Measurements from ENCODE around the gene EMC10. TPM values are rescaled to one million over a fixed set of nuclear protein-coding genes. Genes with fewer than 3 reads are reported as not detected.
A peak's percentile ranks its signal among the peaks of the same experiment; 100 is the strongest.

The EMC10 gene
- polyA plus RNA-seq, 1 of the 3 experiments (the other 2 are of a cell fraction) = 218 TPM

DNA sequence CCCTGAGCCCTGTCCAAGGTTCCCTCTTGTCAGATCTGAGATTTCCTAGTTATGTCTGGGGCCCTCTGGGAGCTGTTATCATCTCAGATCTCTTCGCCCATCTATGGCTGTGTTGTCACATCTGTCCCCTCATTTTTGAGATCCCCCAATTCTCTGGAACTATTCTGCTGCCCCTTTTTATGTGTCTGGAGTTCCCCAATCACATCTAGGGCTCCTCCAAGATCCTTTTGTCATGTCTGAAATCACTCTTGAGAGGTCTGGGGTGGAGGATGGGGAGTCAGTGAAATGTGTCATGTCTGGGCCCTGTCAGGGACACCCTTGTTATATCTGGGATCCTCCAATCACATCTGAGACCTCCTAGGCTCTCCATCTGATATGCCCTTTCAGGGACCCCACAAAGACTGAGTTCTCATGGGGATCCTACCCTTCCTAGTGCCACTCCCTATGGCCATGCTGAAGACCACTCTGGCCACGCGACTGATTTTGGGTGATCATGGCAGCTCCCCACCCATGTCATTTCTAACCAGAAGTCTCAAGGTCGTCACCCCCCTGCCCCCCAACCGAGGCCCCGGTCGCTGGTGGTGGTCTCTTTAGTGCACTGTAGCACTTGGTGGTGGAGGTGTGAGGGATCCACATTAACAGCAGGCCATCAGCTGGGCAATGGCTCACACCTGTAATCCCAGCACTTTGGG is 47.4 kb upstream of the EMC10 start:
- H3F3A ChIP-seq (replicated peaks; ENCODE audit: insufficient read depth) = no peaks in the 10 kb centered on the region
- H3K4me1 ChIP-seq (ENCODE audit: control insufficient read depth in 1 of 2, insufficient read depth in 2 of 2, low read depth in 1 of 2, low read length in 1 of 2) = peaks cover 0 to 10% of the 10 kb centered on the region in 2 experiments; a peak in 1 of 4 replicates
- peaks cover 19% of the 10 kb centered on the region for H3K27me3 ChIP-seq (ENCODE audit: insufficient read depth)
- no peaks in the 10 kb centered on the region for H3K79me2 ChIP-seq (ENCODE audit: insufficient read depth)
- H3K4me3 ChIP-seq (ENCODE audit: low read depth in 2 of 2, low read length in 1 of 2) = no peak overlapping the region
- H3K36me3 ChIP-seq (replicated peaks in 1 of 2; ENCODE audit: control insufficient read depth in 1 of 2, insufficient read depth in 2 of 2, low read length in 1 of 2) = no peaks in the 10 kb centered on the region
- WGBS (ENCODE audit: low lambda C conversion rate) = 54% methylated on average over 7 of the region's 7 CpGs
- H3K27ac ChIP-seq (ENCODE audit: low read depth in 2 of 2, low read length in 1 of 2) = no peak overlapping the region
- H3K9me3 ChIP-seq = no peaks in the 10 kb centered on the region
- H4K20me1 ChIP-seq (ENCODE audit: insufficient read depth) = no peaks in the 10 kb centered on the region
- DNase-seq = no peak
- no peak overlapping the region for H3K9ac ChIP-seq
- no peak overlapping the region for H2AFZ ChIP-seq (ENCODE audit: low read depth)
- TF ChIP-seq RXRA (IDR thresholded peaks at IDR 0.05; ENCODE audit: borderline replicate concordance, low read depth) = no peak
- TF ChIP-seq FOSL2 (IDR thresholded peaks at IDR 0.05; ENCODE audit: borderline replicate concordance, low read depth) = no peak
- no peak for TF ChIP-seq TAF1 (IDR thresholded peaks at IDR 0.05; ENCODE audit: borderline replicate concordance, low read depth, low read length)
- TF ChIP-seq SIN3A (IDR thresholded peaks at IDR 0.05; ENCODE audit: borderline replicate concordance, low read depth, low read length) = no peak
- TF ChIP-seq TCF12 (IDR thresholded peaks at IDR 0.05) = no peak
- TF ChIP-seq, protein P1, sequence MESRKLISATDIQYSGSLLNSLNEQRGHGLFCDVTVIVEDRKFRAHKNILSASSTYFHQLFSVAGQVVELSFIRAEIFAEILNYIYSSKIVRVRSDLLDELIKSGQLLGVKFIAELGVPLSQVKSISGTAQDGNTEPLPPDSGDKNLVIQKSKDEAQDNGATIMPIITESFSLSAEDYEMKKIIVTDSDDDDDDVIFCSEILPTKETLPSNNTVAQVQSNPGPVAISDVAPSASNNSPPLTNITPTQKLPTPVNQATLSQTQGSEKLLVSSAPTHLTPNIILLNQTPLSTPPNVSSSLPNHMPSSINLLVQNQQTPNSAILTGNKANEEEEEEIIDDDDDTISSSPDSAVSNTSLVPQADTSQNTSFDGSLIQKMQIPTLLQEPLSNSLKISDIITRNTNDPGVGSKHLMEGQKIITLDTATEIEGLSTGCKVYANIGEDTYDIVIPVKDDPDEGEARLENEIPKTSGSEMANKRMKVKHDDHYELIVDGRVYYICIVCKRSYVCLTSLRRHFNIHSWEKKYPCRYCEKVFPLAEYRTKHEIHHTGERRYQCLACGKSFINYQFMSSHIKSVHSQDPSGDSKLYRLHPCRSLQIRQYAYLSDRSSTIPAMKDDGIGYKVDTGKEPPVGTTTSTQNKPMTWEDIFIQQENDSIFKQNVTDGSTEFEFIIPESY (IDR thresholded peaks at IDR 0.05; ENCODE audit: borderline replicate concordance, low read depth) = no peak
- TF ChIP-seq RCOR1 (IDR thresholded peaks at IDR 0.05; ENCODE audit: low read length) = no peak
- TF ChIP-seq, protein P2, sequence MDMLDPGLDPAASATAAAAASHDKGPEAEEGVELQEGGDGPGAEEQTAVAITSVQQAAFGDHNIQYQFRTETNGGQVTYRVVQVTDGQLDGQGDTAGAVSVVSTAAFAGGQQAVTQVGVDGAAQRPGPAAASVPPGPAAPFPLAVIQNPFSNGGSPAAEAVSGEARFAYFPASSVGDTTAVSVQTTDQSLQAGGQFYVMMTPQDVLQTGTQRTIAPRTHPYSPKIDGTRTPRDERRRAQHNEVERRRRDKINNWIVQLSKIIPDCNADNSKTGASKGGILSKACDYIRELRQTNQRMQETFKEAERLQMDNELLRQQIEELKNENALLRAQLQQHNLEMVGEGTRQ (IDR thresholded peaks at IDR 0.05; ENCODE audit: borderline replicate concordance, low read depth, low read length) = no peak
- TF ChIP-seq EZH2phosphoT487 (IDR thresholded peaks at IDR 0.05; ENCODE audit: borderline replicate concordance, low read depth) = no peak
- ChIA-PET POLR2A (no interaction called here), CTCF (interaction anchor here (1.2 to 1.7 kb wide), 2 partner anchors 14 to 15 kb away, joined by 3 to 5 read pairs; no protein-coding TSS in a partner anchor)
- no peak overlapping the region for H3K4me2 ChIP-seq
- no peaks in the 10 kb centered on the region for H3K9me2 ChIP-seq

DNA sequence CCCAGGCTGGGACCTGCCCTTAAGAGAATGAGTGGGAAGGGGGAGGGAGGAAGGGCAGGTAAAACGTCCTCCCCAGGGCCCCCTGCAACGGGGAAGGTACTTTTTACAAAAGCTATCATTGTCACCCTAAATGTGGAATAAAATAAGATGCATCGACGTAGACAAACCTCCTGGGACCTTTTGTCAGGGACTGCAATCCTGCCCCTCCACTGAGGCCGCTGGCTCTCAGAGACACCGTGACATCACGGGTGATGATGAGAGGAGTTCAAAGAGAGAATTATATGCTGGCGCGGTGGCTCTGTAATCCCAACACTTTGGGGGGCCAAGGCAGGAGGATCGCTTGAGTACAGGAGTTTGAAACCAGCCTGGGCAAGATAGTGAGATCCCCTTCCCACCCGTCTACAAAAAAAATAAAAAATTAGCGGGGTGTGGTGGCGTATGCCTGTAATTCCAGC is 45.4 kb upstream of the EMC10 start:
- no peaks in the 10 kb centered on the region for H3K9me3 ChIP-seq
- H3K79me2 ChIP-seq (ENCODE audit: insufficient read depth) = no peaks in the 10 kb centered on the region
- no peak for DNase-seq
- ChIA-PET CTCF (interaction anchor here (1.1 to 1.6 kb wide), 2 partner anchors 62 to 74 kb away, joined by 3 to 5 read pairs; no protein-coding TSS in a partner anchor), POLR2A (no interaction called here)
- H3K4me2 ChIP-seq = 0 out of 2 replicates have a peak overlapping the region, but pooled peaks have one; percentile 83
- H3K27me3 ChIP-seq (ENCODE audit: insufficient read depth) = peaks cover 26% of the 10 kb centered on the region
- no peak overlapping the region; a peak in 1 of 4 replicates for H3K4me3 ChIP-seq (ENCODE audit: low read depth in 2 of 2, low read length in 1 of 2)
- H3K4me1 ChIP-seq (ENCODE audit: control insufficient read depth in 1 of 2, insufficient read depth in 2 of 2, low read depth in 1 of 2, low read length in 1 of 2) = peaks cover 0 to 19% of the 10 kb centered on the region in 2 experiments; a peak in 1 of 4 replicates
- H3K9ac ChIP-seq = no peak overlapping the region
- no peak overlapping the region for H2AFZ ChIP-seq (ENCODE audit: low read depth)
- H3K27ac ChIP-seq (ENCODE audit: low read depth in 2 of 2, low read length in 1 of 2) = no peak overlapping the region
- H3K9me2 ChIP-seq = no peaks in the 10 kb centered on the region
- H3K36me3 ChIP-seq (replicated peaks in 1 of 2; ENCODE audit: control insufficient read depth in 1 of 2, insufficient read depth in 2 of 2, low read length in 1 of 2) = no peaks in the 10 kb centered on the region
- 54% methylated on average over 13 of the region's 13 CpGs for WGBS (ENCODE audit: low lambda C conversion rate)
- no peaks in the 10 kb centered on the region for H4K20me1 ChIP-seq (ENCODE audit: insufficient read depth)
- H3F3A ChIP-seq (replicated peaks; ENCODE audit: insufficient read depth) = no peaks in the 10 kb centered on the region
- TF ChIP-seq FOXM1 (IDR thresholded peaks at IDR 0.05; ENCODE audit: low read depth) (no peak), MXI1 (IDR thresholded peaks at IDR 0.05; ENCODE audit: low read depth, low read length) (no peak), EP300 (IDR thresholded peaks at IDR 0.05; ENCODE audit: borderline replicate concordance in 1 of 2, low read depth in 1 of 2, low read length in 1 of 2) (no peak), RAD21 (IDR thresholded peaks at IDR 0.05; ENCODE audit: low read length) (no peak), RCOR1 (IDR thresholded peaks at IDR 0.05; ENCODE audit: low read length) (no peak), GABPA (IDR thresholded peaks at IDR 0.05; ENCODE audit: low read depth) (no peak), POLR2AphosphoS5 (IDR thresholded peaks at IDR 0.05; ENCODE audit: low read depth, low read length) (no peak), FOXJ3 (CRISPR knock-in tag; IDR thresholded peaks at IDR 0.05) (no peak), YY1 (IDR thresholded peaks at IDR 0.05; ENCODE audit: low read depth) (no peak), FOSL2 (IDR thresholded peaks at IDR 0.05; ENCODE audit: borderline replicate concordance, low read depth) (no peak), RFX5 (IDR thresholded peaks at IDR 0.05; ENCODE audit: low read length) (no peak), EZH2phosphoT487 (IDR thresholded peaks at IDR 0.05; ENCODE audit: borderline replicate concordance, low read depth) (no peak)
- TF ChIP-seq, protein P3, sequence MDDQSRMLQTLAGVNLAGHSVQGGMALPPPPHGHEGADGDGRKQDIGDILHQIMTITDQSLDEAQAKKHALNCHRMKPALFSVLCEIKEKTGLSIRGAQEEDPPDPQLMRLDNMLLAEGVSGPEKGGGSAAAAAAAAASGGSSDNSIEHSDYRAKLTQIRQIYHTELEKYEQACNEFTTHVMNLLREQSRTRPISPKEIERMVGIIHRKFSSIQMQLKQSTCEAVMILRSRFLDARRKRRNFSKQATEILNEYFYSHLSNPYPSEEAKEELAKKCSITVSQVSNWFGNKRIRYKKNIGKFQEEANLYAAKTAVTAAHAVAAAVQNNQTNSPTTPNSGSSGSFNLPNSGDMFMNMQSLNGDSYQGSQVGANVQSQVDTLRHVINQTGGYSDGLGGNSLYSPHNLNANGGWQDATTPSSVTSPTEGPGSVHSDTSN (IDR thresholded peaks at IDR 0.05) = no peak
- TF ChIP-seq, protein P4, sequence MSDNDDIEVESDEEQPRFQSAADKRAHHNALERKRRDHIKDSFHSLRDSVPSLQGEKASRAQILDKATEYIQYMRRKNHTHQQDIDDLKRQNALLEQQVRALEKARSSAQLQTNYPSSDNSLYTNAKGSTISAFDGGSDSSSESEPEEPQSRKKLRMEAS (IDR thresholded peaks at IDR 0.05; ENCODE audit: low read depth) = no peak

Measured in SK-N-SH (cell line).